Upper lobe of left lung (tissue), 4 donors: ENCODE results near the gene PRKCE.

Experiments used
- CTCF ChIP-seq, 6 experiments: fragments of 450-650 bp in 4 of 6; fragments of 200-600 bp in 2 of 6; sonication (generic) in 2 of 6; IDR thresholded peaks; one replicate each; pipeline ENCODE4 v1.5.1; 2016 to 2019; ENCODE audit warnings: antibody characterized with exemption in 6 of 6
- POLR2A ChIP-seq, 4 donors: fragments of 450-650 bp; IDR thresholded peaks; one replicate each; pipeline ENCODE4 v1.5.1; 2016 to 2017; ENCODE audit warnings: antibody characterized with exemption in 4 of 4, mild to moderate bottlenecking in 2 of 4
- POLR2AphosphoS5 ChIP-seq, 2 donors: sonication (generic); formaldehyde crosslinking; IDR thresholded peaks; one replicate each; pipeline ENCODE4 v1.5.1; 2017; ENCODE audit warnings: antibody characterized with exemption in 2 of 2

GRCh38 chr2:45988879-45989278 lies 337.4 kb downstream of the PRKCE start:
- no peak for TF ChIP-seq CTCF (IDR thresholded peaks at IDR 0.05)
- no peak for TF ChIP-seq POLR2A (IDR thresholded peaks at IDR 0.05)
- TF ChIP-seq POLR2AphosphoS5 (IDR thresholded peaks at IDR 0.05), result no peak
